ENCODE data around the gene IGF2BP2. TPM values are rescaled to one million over a fixed set of nuclear protein-coding genes. Genes with fewer than 3 reads are reported as not detected.

IGF2BP2 gene
- total and polyA plus RNA-seq, 2 of the 8 experiments (the other 6 are each of a cell fraction or from before 2014, with no cell fraction given): 7.4 to 121 TPM

DNA sequence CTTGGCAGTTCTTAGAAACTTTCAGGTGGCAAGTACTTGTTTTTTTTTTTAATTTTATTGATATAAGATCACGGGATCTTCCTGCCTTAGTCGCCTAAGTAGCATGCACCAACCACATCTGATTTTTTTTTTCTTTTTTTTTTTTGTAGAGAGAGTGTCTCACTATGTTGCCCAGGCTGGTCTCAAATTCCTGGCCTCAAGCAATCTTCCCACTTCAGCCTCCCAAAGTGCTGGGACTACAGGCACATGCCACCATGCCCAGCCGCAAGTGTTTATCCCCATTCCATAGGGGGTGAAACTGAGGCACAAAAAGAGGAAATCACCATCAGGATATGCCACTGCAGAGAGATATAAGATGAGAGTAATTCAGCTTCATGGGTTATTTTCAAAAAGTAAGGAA, 102.9 kb downstream of the IGF2BP2 start:
- Histone ChIP-seq H3K14ac (ENCODE audit: insufficient read length) (no peak overlapping the region), H3K4me3 (ENCODE audit: extremely low read depth in 1 of 4, insufficient read depth in 2 of 4, low read depth in 3 of 4, low read length in 4 of 4) (no peak overlapping the region), H3K9me3 (ENCODE audit: insufficient read depth in 2 of 2, low read depth in 1 of 2, low read length in 1 of 2) (no peaks in the 10 kb centered on the region), H4K5ac (ENCODE audit: insufficient read length, low read depth, low read length) (no peak overlapping the region), H3K27me3 (replicated peaks in 1 of 4; ENCODE audit: control insufficient read depth in 3 of 4, extremely low read depth in 1 of 4, insufficient read depth in 3 of 4, low read length in 3 of 4) (no peaks in the 10 kb centered on the region), H3K79me2 (ENCODE audit: control insufficient read depth in 1 of 2, insufficient read depth in 2 of 2, low read length in 2 of 2) (peaks cover 5 to 94% of the 10 kb centered on the region in 2 experiments), H2BK15ac (ENCODE audit: low read length) (no peak overlapping the region), H4K8ac (ENCODE audit: extremely low read depth, insufficient read depth, low read length) (no peak overlapping the region), H3K36me3 (ENCODE audit: control insufficient read depth in 2 of 4, insufficient read depth in 4 of 4, low read length in 3 of 4) (no peaks in the 10 kb centered on the region; a peak in 1 of 8 replicates), H2AFZ (ENCODE audit: low read length) (no peak overlapping the region), H2BK12ac (ENCODE audit: low read depth, low read length) (no peak overlapping the region), H3K23me2 (ENCODE audit: low read depth, low read length) (no peaks in the 10 kb centered on the region), H2BK120ac (replicated peaks; ENCODE audit: low read depth, low read length) (no peak overlapping the region), H2BK5ac (ENCODE audit: low read depth, low read length) (no peak overlapping the region), H3K9ac (replicated peaks in 1 of 4; ENCODE audit: extremely low read depth in 1 of 4, low read depth in 3 of 4, low read length in 3 of 4) (no peak overlapping the region), H3K18ac (ENCODE audit: extremely low read depth, low read length) (no peak overlapping the region), H2AK5ac (ENCODE audit: low read depth, low read length) (no peak overlapping the region), H3K27ac (ENCODE audit: low read depth, low read length) (no peak overlapping the region), H3K79me1 (ENCODE audit: low read depth, low read length) (peaks cover 22% of the 10 kb centered on the region), H3K23ac (ENCODE audit: insufficient read length) (no peak overlapping the region), H2BK20ac (ENCODE audit: low read length) (no peak overlapping the region), H4K91ac (replicated peaks; ENCODE audit: insufficient read length, low read length) (no peak overlapping the region), H3K4ac (replicated peaks; ENCODE audit: insufficient read length, low read depth, low read length) (no peak overlapping the region), H4K20me1 (replicated peaks in 1 of 2; ENCODE audit: control insufficient read depth in 1 of 2, insufficient read depth in 2 of 2, low read length in 2 of 2) (peaks cover 7 to 31% of the 10 kb centered on the region in 2 experiments), H3K4me2 (ENCODE audit: insufficient read depth in 1 of 2, low read depth in 2 of 2, low read length in 2 of 2) (no peak overlapping the region), H3K4me1 (replicated peaks in 1 of 4; ENCODE audit: control insufficient read depth in 3 of 4, insufficient read depth in 4 of 4, low read length in 3 of 4) (peaks cover 1 to 27% (median 25%) of the 10 kb centered on the region in 4 experiments), H3K56ac (replicated peaks; ENCODE audit: insufficient read length, low read depth, low read length) (no peak overlapping the region)
- FAIRE-seq (no peak), DNase-seq (ENCODE audit: low read depth in 1 of 2, low spot score in 2 of 2) (no peak)
- POLR2A ChIA-PET (ENCODE audit: partially characterized antibody): interaction anchor here (0.9 kb wide), 1 partner anchor 11 kb away, joined by 3 read pairs; no protein-coding TSS in a partner anchor
- CTCF ChIA-PET (ENCODE audit: partially characterized antibody): interaction anchor here (1.3 to 3.2 kb wide), 2 partner anchors 11 to 46 kb away, joined by 4 to 15 read pairs; no protein-coding TSS in a partner anchor
- 92% methylated on average over 3 of the region's 3 CpGs; no CpG with 5 or more reads in 1 of the 2 experiments for WGBS, 2 experiments (ENCODE audit: extremely low coverage in 1 of 2, insufficient coverage in 1 of 2, insufficient read length in 1 of 2, insufficient replicate concordance in 2 of 2, low coverage in 1 of 2, low lambda C conversion rate in 2 of 2, missing lambda C conversion rate in 1 of 2)
- TF ChIP-seq ZNF274 (IDR thresholded peaks at IDR 0.05; ENCODE audit: borderline replicate concordance, extremely low read depth, low read length): no peak
- no peak for TF ChIP-seq RNF2 (IDR thresholded peaks at IDR 0.05; ENCODE audit: borderline replicate concordance, low read depth, low read length, missing control alignments, poor library complexity, severe bottlenecking)
- TF ChIP-seq KDM1A (IDR thresholded peaks at IDR 0.05; ENCODE audit: borderline replicate concordance, low read length): no peak
- TF ChIP-seq NRF1 (IDR thresholded peaks at IDR 0.05; ENCODE audit: low read depth, low read length): no peak
- no peak for TF ChIP-seq BACH1 (IDR thresholded peaks at IDR 0.05; ENCODE audit: low read length)
- TF ChIP-seq KDM5A (IDR thresholded peaks at IDR 0.05; ENCODE audit: low read length): no peak
- TF ChIP-seq, protein P1, sequence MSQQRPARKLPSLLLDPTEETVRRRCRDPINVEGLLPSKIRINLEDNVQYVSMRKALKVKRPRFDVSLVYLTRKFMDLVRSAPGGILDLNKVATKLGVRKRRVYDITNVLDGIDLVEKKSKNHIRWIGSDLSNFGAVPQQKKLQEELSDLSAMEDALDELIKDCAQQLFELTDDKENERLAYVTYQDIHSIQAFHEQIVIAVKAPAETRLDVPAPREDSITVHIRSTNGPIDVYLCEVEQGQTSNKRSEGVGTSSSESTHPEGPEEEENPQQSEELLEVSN (IDR thresholded peaks at IDR 0.05): no peak
- no peak for TF ChIP-seq POLR2A (IDR thresholded peaks at IDR 0.05; ENCODE audit: control extremely low read depth in 1 of 2, low read depth in 2 of 2, low read length in 2 of 2)
- no peak for TF ChIP-seq BRCA1 (IDR thresholded peaks at IDR 0.05; ENCODE audit: low read depth, low read length)
- TF ChIP-seq POU5F1 (IDR thresholded peaks at IDR 0.05; ENCODE audit: low read depth, low read length): no peak
- no peak for TF ChIP-seq CREB1 (IDR thresholded peaks at IDR 0.05)
- TF ChIP-seq, protein P2, sequence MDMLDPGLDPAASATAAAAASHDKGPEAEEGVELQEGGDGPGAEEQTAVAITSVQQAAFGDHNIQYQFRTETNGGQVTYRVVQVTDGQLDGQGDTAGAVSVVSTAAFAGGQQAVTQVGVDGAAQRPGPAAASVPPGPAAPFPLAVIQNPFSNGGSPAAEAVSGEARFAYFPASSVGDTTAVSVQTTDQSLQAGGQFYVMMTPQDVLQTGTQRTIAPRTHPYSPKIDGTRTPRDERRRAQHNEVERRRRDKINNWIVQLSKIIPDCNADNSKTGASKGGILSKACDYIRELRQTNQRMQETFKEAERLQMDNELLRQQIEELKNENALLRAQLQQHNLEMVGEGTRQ (IDR thresholded peaks at IDR 0.05; ENCODE audit: low read length): no peak
- no peak for TF ChIP-seq CHD2 (IDR thresholded peaks at IDR 0.05; ENCODE audit: low read length)

Data from H1 (cell line).